BJ (cell line): ENCODE data around the gene RS1. TPM values are rescaled to one million over a fixed set of nuclear protein-coding genes. Genes with fewer than 3 reads are reported as not detected.

ENCODE experiments used
- CTCF ChIA-PET: fragments of 350-600 bp; formaldehyde crosslinking; extraction: SDS; loops from one replicate; lab custom pipeline; 2021; ENCODE audit warnings: antibody characterized with exemption, inconsistent platforms; lab: Yijun Ruan, JAX
- POLR2A ChIA-PET: fragments of 300-600 bp; sonication (Branson Sonifier 250); formaldehyde crosslinking; extraction: SDS; loops from one replicate; lab custom pipeline; 2021; ENCODE audit warnings: antibody characterized with exemption; lab: Charles Lee
- DNase-seq: peaks from one replicate; pipeline ENCODE4 v3.0.0-alpha.2; 2011; ENCODE audit warnings: low read depth
- H3K27me3 ChIP-seq: 2 replicates; pipeline ENCODE4 v1.6.0; 2011; ENCODE audit warnings: low read length; ENCODE audit not compliant: control insufficient read depth, insufficient read depth
- H3K36me3 ChIP-seq: 2 replicates; pipeline ENCODE4 v1.5.1; 2011; ENCODE audit warnings: low read length; ENCODE audit not compliant: control insufficient read depth, insufficient read depth
- H3K4me3 ChIP-seq: 2 replicates; pipeline ENCODE4 v1.5.1; 2011; ENCODE audit warnings: low read depth, mild to moderate bottlenecking, control low read depth, low read length
- polyA plus RNA-seq: library from polyadenylated mRNA; depleted of rRNA; stranded (reverse); fragments of >200 nt; gene quantifications from 2 replicates; pipeline ENCODE4 v1.2.3, GENCODE V29; 2011
- TF ChIP-seq, protein P1 (sequence below): IDR thresholded peaks from 2 replicates; pipeline ENCODE4 v1.5.1; 2011; ENCODE audit warnings: low read depth, mild to moderate bottlenecking, control low read depth, inconsistent platforms, low read length, moderate library complexity; ENCODE audit not compliant: insufficient read depth

RS1 gene
- polyA plus RNA-seq, 1 experiment, result not detected

DNA sequence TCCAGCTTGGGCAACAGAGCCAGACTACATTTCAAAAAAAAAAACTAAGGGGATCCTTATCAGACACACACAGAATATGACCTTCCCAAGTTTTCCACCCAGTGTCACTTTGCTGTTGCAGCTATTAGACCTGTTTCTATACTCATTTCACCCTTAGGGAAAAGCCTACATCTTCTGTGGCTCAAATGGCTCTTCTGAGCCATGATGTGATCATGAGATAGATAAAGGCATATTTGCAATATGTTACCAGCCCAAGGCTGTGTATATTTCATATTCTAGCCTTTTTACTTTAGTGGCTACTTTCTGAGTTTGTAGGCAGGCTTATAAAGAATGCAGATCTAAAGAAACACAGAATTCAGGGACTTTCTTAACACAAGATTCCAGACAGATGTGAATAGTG is 19.3 kb downstream of the RS1 start:
- Histone ChIP-seq H3K4me3 (no peak overlapping the region), H3K36me3 (no peaks in the 10 kb centered on the region), H3K27me3 (no peaks in the 10 kb centered on the region)
- DNase-seq, result no peak
- POLR2A ChIA-PET, result no interaction called here
- CTCF ChIA-PET, result no interaction called here
- TF ChIP-seq, protein P1, sequence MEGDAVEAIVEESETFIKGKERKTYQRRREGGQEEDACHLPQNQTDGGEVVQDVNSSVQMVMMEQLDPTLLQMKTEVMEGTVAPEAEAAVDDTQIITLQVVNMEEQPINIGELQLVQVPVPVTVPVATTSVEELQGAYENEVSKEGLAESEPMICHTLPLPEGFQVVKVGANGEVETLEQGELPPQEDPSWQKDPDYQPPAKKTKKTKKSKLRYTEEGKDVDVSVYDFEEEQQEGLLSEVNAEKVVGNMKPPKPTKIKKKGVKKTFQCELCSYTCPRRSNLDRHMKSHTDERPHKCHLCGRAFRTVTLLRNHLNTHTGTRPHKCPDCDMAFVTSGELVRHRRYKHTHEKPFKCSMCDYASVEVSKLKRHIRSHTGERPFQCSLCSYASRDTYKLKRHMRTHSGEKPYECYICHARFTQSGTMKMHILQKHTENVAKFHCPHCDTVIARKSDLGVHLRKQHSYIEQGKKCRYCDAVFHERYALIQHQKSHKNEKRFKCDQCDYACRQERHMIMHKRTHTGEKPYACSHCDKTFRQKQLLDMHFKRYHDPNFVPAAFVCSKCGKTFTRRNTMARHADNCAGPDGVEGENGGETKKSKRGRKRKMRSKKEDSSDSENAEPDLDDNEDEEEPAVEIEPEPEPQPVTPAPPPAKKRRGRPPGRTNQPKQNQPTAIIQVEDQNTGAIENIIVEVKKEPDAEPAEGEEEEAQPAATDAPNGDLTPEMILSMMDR, result no peak

DNA sequence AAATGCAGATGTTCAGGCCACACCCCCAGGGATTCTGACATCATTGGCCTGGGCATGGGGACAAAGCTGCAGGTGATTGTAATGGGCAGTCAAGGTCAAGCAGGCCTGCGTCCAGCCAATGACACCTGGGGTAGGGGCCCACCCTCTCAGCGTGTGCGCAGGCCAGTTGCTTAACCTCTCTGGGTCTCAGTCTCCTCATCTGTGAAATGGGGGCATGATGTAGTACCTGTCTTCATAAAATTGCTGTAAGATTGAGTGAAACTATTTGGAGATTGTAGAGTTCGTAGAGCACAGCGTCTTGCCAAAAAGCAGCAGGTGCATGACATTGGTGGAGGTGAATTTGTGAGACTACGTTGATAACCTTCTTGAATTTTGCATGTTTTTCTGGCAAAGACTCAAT is 21.2 kb downstream of the RS1 start:
- TF ChIP-seq, protein P1, result no peak
- CTCF ChIA-PET, result no interaction called here
- POLR2A ChIA-PET, result no interaction called here

DNA sequence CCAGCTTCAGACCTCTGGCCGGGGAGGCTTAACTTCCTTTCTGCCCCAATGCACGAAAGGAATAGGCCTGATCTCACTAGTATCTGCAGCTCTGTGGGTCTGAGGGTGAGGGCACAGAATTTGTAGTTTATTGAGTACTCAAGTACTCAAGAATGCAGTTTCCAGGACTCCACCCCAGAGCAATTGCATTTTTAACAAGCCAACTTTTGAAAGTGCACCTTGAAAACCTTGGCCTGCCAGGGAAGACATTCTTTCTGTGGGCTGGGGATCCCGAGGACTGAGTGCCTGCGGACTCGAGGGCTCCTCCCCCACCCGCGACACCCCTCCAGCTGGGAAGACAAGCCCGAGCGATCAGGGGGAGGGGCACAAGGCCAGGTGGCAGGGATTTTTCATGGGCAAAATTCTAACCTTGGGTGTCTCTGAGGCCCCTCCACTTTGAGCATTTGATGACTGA is 22.4 kb downstream of the RS1 start:
- H3K27me3 ChIP-seq, result no peaks in the 10 kb centered on the region
- TF ChIP-seq, protein P1, result no peak
- POLR2A ChIA-PET, result no interaction called here
- CTCF ChIA-PET, result no interaction called here
- no peak for DNase-seq
- no peak overlapping the region for H3K4me3 ChIP-seq
- H3K36me3 ChIP-seq, result no peaks in the 10 kb centered on the region

More for the DNA sequence above, 21.2 kb downstream of the RS1 start:
- H3K27me3 ChIP-seq, result no peaks in the 10 kb centered on the region
- no peaks in the 10 kb centered on the region for H3K36me3 ChIP-seq
- H3K4me3 ChIP-seq, result no peak overlapping the region
- no peak for DNase-seq

DNA sequence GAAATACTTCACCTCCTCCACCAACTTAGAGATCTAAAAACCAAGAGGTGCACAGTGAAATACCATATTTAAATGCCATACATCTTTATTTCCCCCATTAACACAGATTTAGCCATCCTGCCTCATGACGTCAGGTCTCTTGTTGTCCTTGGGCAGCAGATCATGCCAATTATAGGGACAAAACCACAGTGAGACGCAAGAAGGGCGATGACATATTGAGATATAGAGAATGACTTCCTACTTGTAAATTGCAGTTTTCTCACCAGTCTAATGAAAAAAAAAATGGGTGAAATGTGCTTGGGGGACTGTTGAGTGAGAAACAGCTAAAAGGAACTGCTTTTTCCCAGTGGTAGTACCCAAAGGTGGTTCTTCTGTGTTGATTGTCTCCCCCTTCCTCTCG is 24.3 kb downstream of the RS1 start:
- no peak for DNase-seq
- no peaks in the 10 kb centered on the region for H3K36me3 ChIP-seq
- POLR2A ChIA-PET, result no interaction called here
- TF ChIP-seq, protein P1, result no peak
- no peak overlapping the region for H3K4me3 ChIP-seq
- no peaks in the 10 kb centered on the region for H3K27me3 ChIP-seq
- CTCF ChIA-PET, result no interaction called here

- TF ChIP-seq, protein P1, result no peak
- ChIA-PET POLR2A (no interaction called here), CTCF (no interaction called here)
- DNase-seq, result no peak
- no peaks in the 10 kb centered on the region for H3K36me3 ChIP-seq
- no peaks in the 10 kb centered on the region for H3K27me3 ChIP-seq
- no peak overlapping the region for H3K4me3 ChIP-seq
Observed at GRCh38 chrX:18643853-18644252, 28.1 kb downstream of the RS1 start.
